Breast epithelium (tissue), 4 donors: ENCODE measurements around the gene IFNK. TPM values are rescaled to one million over a fixed set of nuclear protein-coding genes. Genes with fewer than 3 reads are reported as not detected.

ENCODE experiments used
- DNase-seq, 2 donors: peaks; one replicate each; pipeline ENCODE4 v3.0.0-alpha.2; 2019; ENCODE audit warnings: low spot score in 2 of 2
- H3K27ac ChIP-seq, 2 donors: fragments of 200-600 bp; sonication (generic) in 1 of 2; one replicate each; pipeline ENCODE4 v1.5.1; 2016 to 2019; ENCODE audit warnings: mild to moderate bottlenecking in 1 of 2
- H3K27me3 ChIP-seq, 2 donors: fragments of 200-600 bp; sonication (generic) in 1 of 2; one replicate each; pipeline versions ENCODE4 v1.5.1 to v1.6.0; 2017 to 2019; ENCODE audit warnings: control low read depth in 1 of 2, mild to moderate bottlenecking in 1 of 2
- H3K36me3 ChIP-seq: fragments of 200-600 bp; one replicate; pipeline ENCODE4 v1.5.1; 2019
- H3K4me1 ChIP-seq, 2 donors: fragments of 200-600 bp; sonication (generic); one replicate each; pipeline ENCODE4 v1.5.1; 2016 to 2019; ENCODE audit warnings: control low read depth in 1 of 2
- H3K4me3 ChIP-seq, 3 donors: fragments of 200-600 bp; sonication (generic); 1 replicate in 2 of 3; 2 replicates in 1 of 3; pipeline ENCODE4 v1.5.1; 2016 to 2019; ENCODE audit warnings: mild to moderate bottlenecking in 3 of 3, moderate library complexity in 2 of 3
- H3K9me3 ChIP-seq, 2 donors: fragments of 200-600 bp; sonication (generic) in 1 of 2; one replicate each; pipeline ENCODE4 v1.5.1; 2016 to 2019; ENCODE audit warnings: control low read depth in 1 of 2
- CTCF ChIP-seq, 3 donors: fragments of 450-650 bp; IDR thresholded peaks; one replicate each; pipeline ENCODE4 v1.5.1; 2016 to 2017; ENCODE audit warnings: antibody characterized with exemption in 3 of 3, mild to moderate bottlenecking in 3 of 3, moderate library complexity in 3 of 3
- POLR2A ChIP-seq: fragments of 450-650 bp; IDR thresholded peaks from one replicate; pipeline ENCODE4 v1.6.1; 2016; ENCODE audit warnings: antibody characterized with exemption, mild to moderate bottlenecking, moderate library complexity
- POLR2AphosphoS5 ChIP-seq, 3 donors: sonication (generic); formaldehyde crosslinking; IDR thresholded peaks; one replicate each; pipeline ENCODE4 v1.6.1; 2017; ENCODE audit warnings: antibody characterized with exemption in 3 of 3
- intact Hi-C: fragments of 100-400 bp; cut with DNase I; formaldehyde crosslinking; loops from one replicate; pipeline ENCODE4 v1.15.1; 2023; ENCODE audit warnings: low total_unique reads
- total RNA-seq, 3 donors: library from RNA; depleted of rRNA; stranded (reverse); fragments of >200 nt; gene quantifications; one replicate each; pipeline ENCODE4 v1.1.0, GENCODE V29; 2016

The IFNK gene
- total RNA-seq, 3 donors from 2014 or later = not detected

GRCh38 chr9:27532046-27532445, 8.0 kb downstream of the IFNK start:
- no peaks in the 10 kb centered on the region for H3K9me3 ChIP-seq
- no peaks in the 10 kb centered on the region for H3K36me3 ChIP-seq
- no peak for TF ChIP-seq POLR2A
- no peak for TF ChIP-seq POLR2AphosphoS5 (IDR thresholded peaks at IDR 0.05)
- H3K4me3 ChIP-seq = no peak overlapping the region
- intact Hi-C loops = loop anchor here (5.0 to 10.0 kb wide), 2 partner anchors 87 to 500 kb away; no protein-coding TSS in a partner anchor
- H3K27ac ChIP-seq = no peak overlapping the region
- DNase-seq = no peak
- H3K27me3 ChIP-seq = no peaks in the 10 kb centered on the region
- peaks cover 0 to 4% of the 10 kb centered on the region in 2 donors for H3K4me1 ChIP-seq

GRCh38 chr9:27533311-27533710, 9.2 kb downstream of the IFNK start:
- TF ChIP-seq POLR2AphosphoS5 (IDR thresholded peaks at IDR 0.05) (no peak), CTCF (IDR thresholded peaks at IDR 0.05) (no peak), POLR2A (no peak)
- Histone ChIP-seq H3K4me3 (no peak overlapping the region), H3K4me1 (peaks cover 0 to 4% of the 10 kb centered on the region in 2 donors), H3K9me3 (no peaks in the 10 kb centered on the region), H3K27me3 (no peaks in the 10 kb centered on the region), H3K36me3 (no peaks in the 10 kb centered on the region), H3K27ac (peak overlapping the region; percentile 40 to 77)
- intact Hi-C loops = loop anchor here (5.0 to 10.0 kb wide), 2 partner anchors 89 to 501 kb away; no protein-coding TSS in a partner anchor
- no peak for DNase-seq

GRCh38 chr9:27534131-27534530, 10.0 kb downstream of the IFNK start:
- Histone ChIP-seq H3K27ac (peak overlapping the region; percentile 77 to 81), H3K9me3 (no peaks in the 10 kb centered on the region), H3K36me3 (no peaks in the 10 kb centered on the region), H3K4me1 (peaks cover 0 to 12% of the 10 kb centered on the region in 2 donors), H3K27me3 (no peaks in the 10 kb centered on the region), H3K4me3 (no peak overlapping the region)
- intact Hi-C loops = loop anchor here (5.0 to 10.0 kb wide), 2 partner anchors 89 to 502 kb away; no protein-coding TSS in a partner anchor
- DNase-seq = no peak
- no peak for TF ChIP-seq CTCF (IDR thresholded peaks at IDR 0.05)
- TF ChIP-seq POLR2A = no peak
- TF ChIP-seq POLR2AphosphoS5 (IDR thresholded peaks at IDR 0.05) = peak in 1 of 3 donors; percentile 38

GRCh38 chr9:27534658-27535209, 10.6 kb downstream of the IFNK start:
- intact Hi-C loops = loop anchor here (5.0 to 10.0 kb wide), 3 partner anchors 90 to 577 kb away; partner anchors contain the start of gene IFT74
- H3K36me3 ChIP-seq = no peaks in the 10 kb centered on the region
- H3K27me3 ChIP-seq = no peaks in the 10 kb centered on the region
- H3K27ac ChIP-seq = peak overlapping the region; percentile 75 to 77
- no peak for DNase-seq
- peaks cover 3 to 17% of the 10 kb centered on the region in 2 donors for H3K4me1 ChIP-seq
- no peak overlapping the region for H3K4me3 ChIP-seq
- TF ChIP-seq POLR2AphosphoS5 (IDR thresholded peaks at IDR 0.05) (no peak), POLR2A (no peak), CTCF (IDR thresholded peaks at IDR 0.05) (no peak)
- H3K9me3 ChIP-seq = no peaks in the 10 kb centered on the region

GRCh38 chr9:27535701-27536118, 11.6 kb downstream of the IFNK start:
- Histone ChIP-seq H3K27ac (peak overlapping the region; percentile 70 to 94), H3K36me3 (no peaks in the 10 kb centered on the region), H3K27me3 (no peaks in the 10 kb centered on the region), H3K4me3 (no peak overlapping the region), H3K9me3 (no peaks in the 10 kb centered on the region), H3K4me1 (peaks cover 3 to 22% of the 10 kb centered on the region in 2 donors)
- no peak for DNase-seq
- TF ChIP-seq POLR2A = no peak
- intact Hi-C loops = loop anchor here (5.0 to 10.0 kb wide), 2 partner anchors 91 to 578 kb away; partner anchors contain the start of gene IFT74

GRCh38 chr9:27536168-27536567, 12.1 kb downstream of the IFNK start:
- TF ChIP-seq CTCF (IDR thresholded peaks at IDR 0.05) (no peak), POLR2A (no peak)
- peaks cover 3 to 26% of the 10 kb centered on the region in 2 donors for H3K4me1 ChIP-seq
- H3K9me3 ChIP-seq = no peaks in the 10 kb centered on the region
- peak overlapping the region; percentile 70 to 94 for H3K27ac ChIP-seq
- DNase-seq = no peak
- no peak overlapping the region for H3K4me3 ChIP-seq
- intact Hi-C loops = loop anchor here (5.0 to 10.0 kb wide), 2 partner anchors 91 to 579 kb away; partner anchors contain the start of gene IFT74
- H3K27me3 ChIP-seq = no peaks in the 10 kb centered on the region
- H3K36me3 ChIP-seq = no peaks in the 10 kb centered on the region
